Endothelial cell (in vitro differentiated cells): ENCODE results near the gene SYT8. TPM values are rescaled to one million over a fixed set of nuclear protein-coding genes. Genes with fewer than 3 reads are reported as not detected.

Source experiments
- DNase-seq: peaks from one replicate; pipeline ENCODE4 v3.0.0; 2021; ENCODE audit warnings: low spot score
- H3K27ac Mint-ChIP-seq: one replicate; pipeline ENCODE4 v1.8.0; 2021; ENCODE audit warnings: mixed read lengths, inconsistent platforms; ENCODE audit not compliant: unreplicated experiment
- H3K27me3 Mint-ChIP-seq: one replicate; pipeline ENCODE4 v1.8.0; 2021; ENCODE audit warnings: mild to moderate bottlenecking, moderate library complexity, mixed read lengths, inconsistent platforms; ENCODE audit not compliant: unreplicated experiment
- H3K36me3 Mint-ChIP-seq: one replicate; pipeline ENCODE4 v1.8.0; 2021; ENCODE audit warnings: mild to moderate bottlenecking, low read depth, mixed read lengths, inconsistent platforms; ENCODE audit not compliant: unreplicated experiment
- H3K4me1 Mint-ChIP-seq: one replicate; pipeline ENCODE4 v1.8.0; 2021; ENCODE audit warnings: mild to moderate bottlenecking, mixed read lengths, inconsistent platforms; ENCODE audit not compliant: unreplicated experiment
- H3K4me3 Mint-ChIP-seq: one replicate; pipeline ENCODE4 v1.8.0; 2021; ENCODE audit warnings: mild to moderate bottlenecking, mixed read lengths, inconsistent platforms; ENCODE audit not compliant: unreplicated experiment
- H3K9me3 Mint-ChIP-seq: one replicate; pipeline ENCODE4 v1.8.0; 2021; ENCODE audit warnings: mixed read lengths, inconsistent platforms; ENCODE audit not compliant: unreplicated experiment
- CTCF ChIP-seq: fragments of 200-600 bp; sonication (generic); IDR thresholded peaks from one replicate; pipeline ENCODE4 v1.5.0; 2021; ENCODE audit warnings: antibody characterized with exemption; ENCODE audit not compliant: unreplicated experiment
- total RNA-seq: library from RNA; stranded (reverse); fragmentation: NEBNext Ultra II Directional; extraction: Animal tissue kit (Norgen Biotek cat#: 25700); gene quantifications from one replicate; pipeline ENCODE4 v1.2.1, GENCODE V29; 2021; ENCODE audit not compliant: unreplicated experiment

SYT8 gene
- total RNA-seq, 1 donor from 2014 or later, result not detected

GRCh38 chr11:1864231-1864630 is 29.4 kb downstream of the SYT8 start:
- Mint-ChIP-seq H3K27me3 (peaks cover 10% of the 10 kb centered on the region), H3K27ac (no peak overlapping the region), H3K4me3 (no peak overlapping the region), H3K9me3 (no peaks in the 10 kb centered on the region), H3K36me3 (no peaks in the 10 kb centered on the region), H3K4me1 (no peaks in the 10 kb centered on the region)
- no peak for DNase-seq
- TF ChIP-seq CTCF, result no peak

GRCh38 chr11:1864831-1865665 is 30.3 kb downstream of the SYT8 start:
- no peak overlapping the region for H3K27ac Mint-ChIP-seq
- H3K4me1 Mint-ChIP-seq, result no peaks in the 10 kb centered on the region
- no peak for TF ChIP-seq CTCF
- no peak overlapping the region for H3K4me3 Mint-ChIP-seq
- no peaks in the 10 kb centered on the region for H3K36me3 Mint-ChIP-seq
- peaks cover 9% of the 10 kb centered on the region for H3K27me3 Mint-ChIP-seq
- no peaks in the 10 kb centered on the region for H3K9me3 Mint-ChIP-seq
- no peak for DNase-seq

DNA sequence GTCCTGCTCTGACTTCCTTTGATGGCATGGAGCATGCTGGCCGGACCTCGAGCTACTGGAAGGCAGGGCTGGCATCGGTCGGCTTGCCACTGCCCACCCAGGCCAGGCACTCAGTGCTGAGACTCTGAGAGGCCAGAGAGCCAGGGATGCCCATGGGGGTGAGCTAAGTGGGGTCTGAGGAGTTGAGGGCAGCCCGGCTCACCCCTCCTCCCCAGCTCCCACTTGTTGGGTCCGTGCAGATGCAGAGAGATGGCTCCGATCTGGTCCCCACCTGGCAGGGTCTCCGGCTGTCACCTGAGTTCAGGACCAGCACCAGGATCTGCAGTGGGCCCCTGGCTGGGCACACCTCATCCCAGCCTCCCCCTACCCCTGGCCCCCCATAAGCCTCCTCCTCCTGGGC is 31.4 kb downstream of the SYT8 start:
- no peaks in the 10 kb centered on the region for H3K9me3 Mint-ChIP-seq
- H3K4me1 Mint-ChIP-seq, result no peaks in the 10 kb centered on the region
- H3K36me3 Mint-ChIP-seq, result no peaks in the 10 kb centered on the region
- H3K4me3 Mint-ChIP-seq, result no peak overlapping the region
- H3K27me3 Mint-ChIP-seq, result peaks cover 13% of the 10 kb centered on the region
- no peak for TF ChIP-seq CTCF
- H3K27ac Mint-ChIP-seq, result no peak overlapping the region
- no peak for DNase-seq

- Mint-ChIP-seq H3K4me3 (no peak overlapping the region), H3K4me1 (no peaks in the 10 kb centered on the region), H3K9me3 (no peaks in the 10 kb centered on the region), H3K27me3 (peaks cover 14% of the 10 kb centered on the region), H3K36me3 (no peaks in the 10 kb centered on the region), H3K27ac (no peak overlapping the region)
- TF ChIP-seq CTCF, result no peak
- no peak for DNase-seq
Measured at GRCh38 chr11:1866776-1867175, 32.0 kb downstream of the SYT8 start.

- H3K36me3 Mint-ChIP-seq, result no peaks in the 10 kb centered on the region
- no peaks in the 10 kb centered on the region for H3K4me1 Mint-ChIP-seq
- no peak overlapping the region for H3K27ac Mint-ChIP-seq
- peaks cover 15% of the 10 kb centered on the region for H3K27me3 Mint-ChIP-seq
- DNase-seq, result no peak
- no peaks in the 10 kb centered on the region for H3K9me3 Mint-ChIP-seq
- no peak for TF ChIP-seq CTCF
- H3K4me3 Mint-ChIP-seq, result no peak overlapping the region
Measured at GRCh38 chr11:1867381-1867780, 32.6 kb downstream of the SYT8 start.
